ENCODE measurements around the gene GLI1. TPM values are rescaled to one million over a fixed set of nuclear protein-coding genes. Genes with fewer than 3 reads are reported as not detected.
"Not testable (repeated sequence)": the region's sequence is repeated elsewhere in the genome, so short reads cannot be mapped to it uniquely, and the experiment has no call there.

GLI1 gene
- total RNA-seq, 1 donor from 2014 or later, result 5.8 TPM

GRCh38 chr12:57513266-57513665, 53.7 kb downstream of the GLI1 start:
- peaks cover 61% of the 10 kb centered on the region for H3K36me3 ChIP-seq (ENCODE audit: insufficient read depth, low read length)
- TF ChIP-seq CTCF (IDR thresholded peaks at IDR 0.05; ENCODE audit: insufficient read depth, low read depth, low read length), result no peak
- TF ChIP-seq EZH2 (IDR thresholded peaks at IDR 0.05; ENCODE audit: insufficient read depth, low read length), result no peak
- Mint-ChIP-seq H3K27ac (ENCODE audit: unreplicated experiment) (no peak overlapping the region), H3K9me3 (ENCODE audit: unreplicated experiment) (no peaks in the 10 kb centered on the region), H3K36me3 (ENCODE audit: low read depth, unreplicated experiment) (peaks cover 45% of the 10 kb centered on the region), H3K4me3 (ENCODE audit: unreplicated experiment) (no peak overlapping the region), H3K4me1 (ENCODE audit: low read depth, unreplicated experiment) (peaks cover 23% of the 10 kb centered on the region), H3K27me3 (ENCODE audit: low read depth, unreplicated experiment) (no peaks in the 10 kb centered on the region)
- no peak overlapping the region for H3K4me3 ChIP-seq (ENCODE audit: insufficient read depth, low read depth, low read length)
- DNase-seq (ENCODE audit: low read depth) (no peak), FAIRE-seq (no peak)
- peaks cover 13% of the 10 kb centered on the region for H3K4me1 ChIP-seq (ENCODE audit: insufficient read depth, low read length)
- H3K27me3 ChIP-seq (ENCODE audit: insufficient read depth, low read length), result no peaks in the 10 kb centered on the region
- H3K9me3 ChIP-seq (ENCODE audit: insufficient read depth, low read depth, low read length), result no peaks in the 10 kb centered on the region
- peaks cover 63% of the 10 kb centered on the region for H4K20me1 ChIP-seq (ENCODE audit: insufficient read depth, low read length)
- H3K27ac ChIP-seq (ENCODE audit: low read depth, low read length), result no peak overlapping the region
- H3K9ac ChIP-seq (ENCODE audit: low read length), result no peak overlapping the region
- no peak overlapping the region for H2AFZ ChIP-seq (ENCODE audit: low read depth, low read length)
- peaks cover 17% of the 10 kb centered on the region for H3K79me2 ChIP-seq (ENCODE audit: insufficient read depth, low read length)
- H3K4me2 ChIP-seq (ENCODE audit: low read length), result no peak overlapping the region

- H3K4me1 ChIP-seq (ENCODE audit: insufficient read depth, low read length), result peaks cover 17% of the 10 kb centered on the region
- peaks cover 67% of the 10 kb centered on the region for H4K20me1 ChIP-seq (ENCODE audit: insufficient read depth, low read length)
- H3K4me2 ChIP-seq (ENCODE audit: low read length); H2AFZ ChIP-seq (ENCODE audit: low read depth, low read length); H3K27me3 ChIP-seq (ENCODE audit: insufficient read depth, low read length); DNase-seq (ENCODE audit: low read depth); H3K9me3 Mint-ChIP-seq (ENCODE audit: unreplicated experiment); H3K27ac ChIP-seq (ENCODE audit: low read depth, low read length); H3K27me3 Mint-ChIP-seq (ENCODE audit: low read depth, unreplicated experiment); FAIRE-seq; H3K9me3 ChIP-seq (ENCODE audit: insufficient read depth, low read depth, low read length); H3K27ac Mint-ChIP-seq (ENCODE audit: unreplicated experiment); H3K4me3 ChIP-seq (ENCODE audit: insufficient read depth, low read depth, low read length); H3K9ac ChIP-seq (ENCODE audit: low read length); H3K4me3 Mint-ChIP-seq (ENCODE audit: unreplicated experiment): not testable (repeated sequence)
- peaks cover 21% of the 10 kb centered on the region for H3K79me2 ChIP-seq (ENCODE audit: insufficient read depth, low read length)
- H3K36me3 ChIP-seq (ENCODE audit: insufficient read depth, low read length), result peaks cover 63% of the 10 kb centered on the region
- Mint-ChIP-seq H3K4me1 (ENCODE audit: low read depth, unreplicated experiment) (peaks cover 26% of the 10 kb centered on the region), H3K36me3 (ENCODE audit: low read depth, unreplicated experiment) (peaks cover 48% of the 10 kb centered on the region)
These were observed 54.1 kb downstream of the GLI1 start for GRCh38 chr12:57513677-57514076.

- Histone ChIP-seq H3K79me2 (ENCODE audit: insufficient read depth, low read length) (peaks cover 27% of the 10 kb centered on the region), H3K36me3 (ENCODE audit: insufficient read depth, low read length) (peaks cover 60% of the 10 kb centered on the region), H3K4me1 (ENCODE audit: insufficient read depth, low read length) (peaks cover 22% of the 10 kb centered on the region), H4K20me1 (ENCODE audit: insufficient read depth, low read length) (peaks cover 73% of the 10 kb centered on the region)
- H3K4me2 ChIP-seq (ENCODE audit: low read length); FAIRE-seq; H3K27ac ChIP-seq (ENCODE audit: low read depth, low read length); H3K4me3 Mint-ChIP-seq (ENCODE audit: unreplicated experiment); DNase-seq (ENCODE audit: low read depth); H3K9me3 ChIP-seq (ENCODE audit: insufficient read depth, low read depth, low read length); H3K27ac Mint-ChIP-seq (ENCODE audit: unreplicated experiment); H3K27me3 ChIP-seq (ENCODE audit: insufficient read depth, low read length); H3K9me3 Mint-ChIP-seq (ENCODE audit: unreplicated experiment); H3K27me3 Mint-ChIP-seq (ENCODE audit: low read depth, unreplicated experiment); H3K4me3 ChIP-seq (ENCODE audit: insufficient read depth, low read depth, low read length); H3K9ac ChIP-seq (ENCODE audit: low read length); H2AFZ ChIP-seq (ENCODE audit: low read depth, low read length): not testable (repeated sequence)
- peaks cover 50% of the 10 kb centered on the region for H3K36me3 Mint-ChIP-seq (ENCODE audit: low read depth, unreplicated experiment)
- H3K4me1 Mint-ChIP-seq (ENCODE audit: low read depth, unreplicated experiment), result peaks cover 30% of the 10 kb centered on the region
These were observed 54.7 kb downstream of the GLI1 start for GRCh38 chr12:57514246-57514645.

Measured in astrocyte (in vitro differentiated cells and primary cell).